Limb (tissue), 2 donors: ENCODE results near the gene HNRNPM.
A peak's percentile ranks its signal among the peaks of the same experiment; 100 is the strongest.

ENCODE experiments used
- DNase-seq, 2 donors: peaks; one replicate each; pipeline ENCODE4 v3.0.0-alpha.2; 2016; ENCODE audit errors: extremely low spot score in 2 of 2

The HNRNPM gene

DNA sequence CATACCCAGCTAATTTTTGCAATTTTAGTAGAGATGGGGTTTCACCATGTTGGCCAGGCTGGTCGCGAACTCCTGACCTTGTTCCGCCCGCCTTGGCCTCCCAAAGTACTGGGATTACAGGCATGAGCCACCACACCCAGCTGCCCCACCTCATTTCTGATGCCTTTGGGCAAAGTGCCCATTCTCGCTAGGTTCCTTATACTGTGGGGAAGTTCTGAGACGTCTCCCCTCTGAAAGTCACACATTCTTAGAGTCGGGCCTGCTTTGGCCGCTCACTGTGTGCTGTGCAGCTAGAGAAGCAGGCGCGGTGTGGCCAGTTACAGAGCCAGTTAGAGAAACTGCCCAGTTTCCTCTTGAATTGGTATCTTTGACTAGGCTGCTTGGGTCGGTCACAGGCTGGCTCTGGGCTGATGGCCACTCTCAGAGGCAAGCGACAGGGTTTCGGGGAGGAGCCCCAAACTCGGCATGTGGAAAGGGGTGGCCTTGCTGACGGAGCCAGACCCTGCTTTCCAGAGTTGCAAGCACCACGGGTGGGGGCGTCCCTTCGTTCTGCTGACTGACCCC lies 39.6 kb downstream of the HNRNPM start:
- no peak for DNase-seq

DNA sequence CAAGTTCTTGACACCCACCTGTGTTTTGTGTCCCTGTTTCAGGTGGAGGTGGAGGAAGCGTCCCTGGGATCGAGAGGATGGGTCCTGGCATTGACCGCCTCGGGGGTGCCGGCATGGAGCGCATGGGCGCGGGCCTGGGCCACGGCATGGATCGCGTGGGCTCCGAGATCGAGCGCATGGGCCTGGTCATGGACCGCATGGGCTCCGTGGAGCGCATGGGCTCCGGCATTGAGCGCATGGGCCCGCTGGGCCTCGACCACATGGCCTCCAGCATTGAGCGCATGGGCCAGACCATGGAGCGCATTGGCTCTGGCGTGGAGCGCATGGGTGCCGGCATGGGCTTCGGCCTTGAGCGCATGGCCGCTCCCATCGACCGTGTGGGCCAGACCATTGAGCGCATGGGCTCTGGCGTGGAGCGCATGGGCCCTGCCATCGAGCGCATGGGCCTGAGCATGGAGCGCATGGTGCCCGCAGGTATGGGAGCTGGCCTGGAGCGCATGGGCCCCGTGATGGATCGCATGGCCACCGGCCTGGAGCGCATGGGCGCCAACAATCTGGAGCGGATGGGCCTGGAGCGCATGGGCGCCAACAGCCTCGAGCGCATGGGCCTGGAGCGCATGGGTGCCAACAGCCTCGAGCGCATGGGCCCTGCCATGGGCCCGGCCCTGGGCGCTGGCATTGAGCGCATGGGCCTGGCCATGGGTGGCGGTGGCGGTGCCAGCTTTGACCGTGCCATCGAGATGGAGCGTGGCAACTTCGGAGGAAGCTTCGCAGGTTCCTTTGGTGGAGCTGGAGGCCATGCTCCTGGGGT lies 41.0 kb downstream of the HNRNPM start:
- DNase-seq: no peak

DNA sequence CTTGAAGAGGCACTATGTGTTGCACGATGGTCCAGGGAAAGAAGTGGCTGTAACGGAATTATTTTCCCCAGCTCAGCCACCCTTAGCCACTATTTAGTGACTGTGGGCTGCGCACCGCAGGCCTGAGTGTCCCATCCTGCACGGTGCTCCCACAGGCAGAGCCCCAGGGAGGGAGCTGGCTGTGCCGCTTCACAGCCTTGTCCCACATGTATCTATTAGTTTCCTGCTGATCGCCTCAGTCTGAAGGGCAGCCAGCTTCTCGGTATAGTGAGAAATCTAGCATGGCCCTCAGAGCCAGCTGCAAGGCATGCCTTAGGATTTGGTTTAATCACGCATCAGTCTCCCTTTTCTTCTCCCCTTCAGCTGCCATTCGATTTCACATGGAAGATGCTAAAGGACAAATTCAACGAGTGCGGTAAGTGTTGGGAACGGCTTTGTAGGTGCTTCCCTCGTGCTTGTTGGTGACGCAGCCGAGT lies 41.9 kb downstream of the HNRNPM start:
- no peak for DNase-seq

DNA sequence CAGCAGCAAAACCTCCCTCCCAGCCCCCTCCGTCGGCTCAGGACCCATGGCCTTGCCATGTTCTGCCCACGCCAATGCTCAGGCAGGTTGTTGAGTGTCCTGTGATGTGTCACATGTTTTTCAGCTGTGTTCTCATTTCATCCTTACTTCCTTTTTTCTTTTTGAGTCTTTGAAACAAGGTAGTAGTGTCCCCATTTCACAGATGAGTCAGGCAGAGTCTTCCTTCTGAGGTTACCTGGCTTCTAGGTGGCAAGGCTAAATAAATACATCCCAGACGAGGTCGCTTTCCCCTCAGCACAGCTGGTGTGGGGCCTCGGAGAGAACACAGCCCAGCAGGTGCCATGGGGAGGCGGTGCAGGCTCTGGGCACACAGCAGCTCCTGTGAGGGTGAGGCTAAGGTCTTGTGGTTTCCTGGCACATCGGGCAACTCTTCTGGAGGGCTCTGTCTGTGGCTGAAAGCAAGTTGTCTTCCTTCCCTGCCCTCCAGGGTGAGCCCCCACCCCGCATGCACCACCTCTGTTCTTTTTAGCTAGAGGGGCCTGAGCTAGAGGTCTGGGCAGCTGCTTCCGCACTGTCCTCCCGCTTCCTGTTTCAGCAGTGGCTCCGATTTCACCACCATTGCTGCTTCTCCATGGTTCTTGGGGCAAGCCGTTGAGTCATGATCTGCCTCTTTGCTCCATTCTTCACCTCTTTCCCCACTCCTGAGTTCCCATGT lies 42.5 kb downstream of the HNRNPM start:
- no peak for DNase-seq

DNA sequence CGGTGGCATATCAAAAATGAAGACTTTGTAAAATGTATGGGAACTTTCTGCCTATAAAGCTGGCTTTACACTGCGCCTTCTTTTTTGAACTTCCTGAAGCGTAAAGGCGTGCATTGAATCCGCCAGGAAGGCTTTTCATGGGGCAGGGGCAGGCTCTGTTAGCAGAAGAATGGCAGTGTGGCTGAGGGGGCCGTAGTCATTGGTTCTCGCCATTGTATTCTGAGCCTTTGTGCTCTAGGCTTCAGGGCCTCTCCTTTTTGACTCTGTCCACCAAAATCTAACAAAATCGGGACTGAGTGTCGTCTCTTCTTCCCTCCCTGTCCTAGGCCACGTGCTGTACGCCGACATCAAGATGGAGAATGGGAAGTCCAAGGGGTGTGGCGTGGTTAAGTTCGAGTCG lies 43.6 kb downstream of the HNRNPM start:
- no peak for DNase-seq

DNA sequence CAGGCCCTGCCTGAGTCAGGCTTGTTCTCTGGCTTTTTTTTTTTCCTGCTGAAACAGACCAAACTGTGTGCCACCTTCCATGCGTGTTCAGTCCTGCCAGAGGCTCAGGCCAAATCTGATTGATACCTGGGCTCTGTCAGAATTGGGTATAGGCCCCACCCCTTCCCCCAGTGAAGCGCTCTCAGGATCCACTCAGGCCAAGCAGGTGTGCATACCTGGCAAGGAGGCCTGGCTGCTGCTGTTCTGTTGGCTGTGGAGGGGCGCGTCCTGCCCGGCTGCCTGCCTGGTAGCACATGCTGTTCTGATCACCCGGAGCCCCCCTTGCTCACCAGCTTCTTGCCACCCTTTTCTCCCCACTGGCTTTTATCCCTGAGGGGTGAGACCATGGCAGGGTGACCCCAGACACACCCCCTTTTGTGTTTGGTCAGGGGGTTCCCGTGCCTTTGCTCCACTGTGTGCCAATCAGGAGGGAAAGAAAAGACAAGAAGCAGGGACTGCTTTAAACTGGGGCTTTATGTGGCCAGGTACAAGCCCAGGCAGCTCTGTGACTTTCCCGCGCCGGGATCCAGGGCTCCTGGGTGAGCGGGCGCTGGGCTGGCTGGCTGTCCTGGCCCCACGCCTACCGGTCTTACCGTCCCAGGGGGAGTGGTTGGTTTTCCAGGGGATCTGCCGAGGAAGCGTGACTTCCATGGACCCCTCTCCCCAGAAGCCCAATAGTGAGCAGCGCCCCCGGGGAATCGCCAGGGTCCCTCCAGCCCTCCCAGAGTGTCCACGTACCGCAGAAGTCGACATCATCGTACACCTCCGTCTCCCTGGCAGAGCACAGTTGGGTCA lies 45.0 kb downstream of the HNRNPM start:
- no peak for DNase-seq

DNA sequence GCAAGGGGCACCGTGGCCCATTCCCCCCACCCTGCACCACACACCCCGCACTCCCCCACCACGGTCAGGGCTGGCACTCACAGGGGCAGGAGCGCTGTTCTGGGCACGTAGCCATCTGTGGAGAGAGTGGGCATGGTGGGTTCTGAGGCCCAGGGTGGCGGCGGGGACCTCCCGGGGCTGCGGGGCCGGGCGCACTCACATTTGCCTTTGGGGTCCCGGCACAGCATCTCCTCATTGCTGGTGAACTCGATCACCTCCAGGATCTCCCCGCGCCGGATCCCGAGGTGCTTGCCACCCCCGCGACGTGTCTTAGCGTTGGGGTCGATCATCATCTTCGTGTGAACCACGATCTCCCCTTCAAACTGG lies 45.6 kb downstream of the HNRNPM start:
- no peak for DNase-seq

DNA sequence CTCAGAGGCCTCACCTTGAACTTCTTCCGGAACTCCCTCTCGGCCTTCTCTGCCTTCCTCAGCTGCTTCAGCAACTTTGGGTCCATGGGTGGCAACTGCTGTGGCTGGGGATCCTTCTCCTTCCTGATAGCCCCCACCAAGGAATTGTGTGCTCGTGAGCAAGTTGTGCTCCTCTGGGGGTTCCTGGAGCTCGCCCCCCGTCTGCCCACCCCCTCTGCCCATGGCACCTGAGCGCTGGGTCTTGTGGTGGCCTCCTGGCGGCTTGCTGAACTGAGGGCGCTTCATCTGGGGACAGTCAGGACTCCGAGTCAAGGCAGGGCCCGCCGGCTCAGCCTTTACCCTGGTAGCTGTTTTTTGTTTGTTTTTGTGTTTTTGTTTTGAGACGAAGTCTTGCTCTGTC lies 46.1 kb downstream of the HNRNPM start:
- DNase-seq: no peak

DNA sequence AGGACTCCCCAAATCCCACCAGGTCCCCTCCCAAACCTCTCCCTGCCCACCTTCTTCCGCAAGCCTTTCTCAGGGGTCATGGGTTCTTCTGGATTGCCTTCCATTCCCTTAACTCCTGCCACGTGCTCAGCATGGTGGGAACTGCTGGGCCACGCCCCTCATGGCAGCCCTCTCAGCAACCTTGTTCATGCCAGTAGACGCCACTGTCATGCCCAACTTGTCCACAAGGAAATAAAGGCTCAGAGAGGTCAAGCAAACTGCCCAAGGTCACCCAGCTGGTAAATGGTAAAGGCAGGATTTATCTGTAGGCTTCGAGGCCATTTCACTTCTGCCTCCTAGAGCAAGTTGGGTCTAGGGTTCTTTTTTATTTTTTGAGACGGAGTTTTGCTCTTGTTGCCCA lies 46.8 kb downstream of the HNRNPM start:
- no peak for DNase-seq

DNA sequence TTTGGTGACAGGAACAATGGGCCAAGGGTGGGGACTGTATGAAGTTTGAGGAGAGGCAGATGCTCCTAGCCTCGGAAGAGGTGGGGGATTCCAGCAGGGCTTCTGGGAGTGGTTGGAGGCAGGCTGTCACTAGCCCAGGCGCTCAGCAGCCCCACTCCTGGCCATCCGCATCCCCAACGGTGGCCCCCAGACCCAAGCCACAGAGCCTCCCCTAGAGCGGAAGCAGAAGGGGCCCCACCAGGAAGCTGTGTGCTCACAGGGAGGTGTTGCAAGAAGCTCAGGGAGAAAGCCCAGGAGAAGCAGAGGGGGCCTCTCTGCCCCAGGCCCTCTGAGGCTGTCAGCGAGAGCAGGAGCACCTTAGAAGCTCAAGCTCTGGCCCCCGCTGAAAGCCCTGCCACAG lies 49.4 kb downstream of the HNRNPM start:
- no peak for DNase-seq

DNA sequence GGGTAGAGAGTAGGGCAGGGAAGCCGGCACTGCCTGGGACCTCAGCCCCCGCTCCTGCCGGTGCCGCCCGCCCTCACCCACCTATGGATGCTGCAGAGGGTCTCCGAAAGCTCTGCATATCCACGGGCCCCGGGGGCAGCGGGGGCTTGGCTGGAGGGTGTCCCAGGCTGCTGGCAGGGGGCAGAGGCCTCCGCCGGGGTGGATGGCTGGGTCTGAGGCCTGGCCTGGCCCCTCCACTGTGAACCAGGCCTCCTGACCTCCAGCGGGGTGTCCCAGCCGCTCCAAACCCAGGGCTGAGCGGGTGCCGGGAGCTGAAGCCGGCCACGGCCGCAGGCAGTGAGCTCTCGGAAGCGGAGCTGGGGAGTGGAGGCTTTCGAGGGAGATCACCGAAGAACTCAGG lies 53.5 kb downstream of the HNRNPM start:
- no peak for DNase-seq

DNA sequence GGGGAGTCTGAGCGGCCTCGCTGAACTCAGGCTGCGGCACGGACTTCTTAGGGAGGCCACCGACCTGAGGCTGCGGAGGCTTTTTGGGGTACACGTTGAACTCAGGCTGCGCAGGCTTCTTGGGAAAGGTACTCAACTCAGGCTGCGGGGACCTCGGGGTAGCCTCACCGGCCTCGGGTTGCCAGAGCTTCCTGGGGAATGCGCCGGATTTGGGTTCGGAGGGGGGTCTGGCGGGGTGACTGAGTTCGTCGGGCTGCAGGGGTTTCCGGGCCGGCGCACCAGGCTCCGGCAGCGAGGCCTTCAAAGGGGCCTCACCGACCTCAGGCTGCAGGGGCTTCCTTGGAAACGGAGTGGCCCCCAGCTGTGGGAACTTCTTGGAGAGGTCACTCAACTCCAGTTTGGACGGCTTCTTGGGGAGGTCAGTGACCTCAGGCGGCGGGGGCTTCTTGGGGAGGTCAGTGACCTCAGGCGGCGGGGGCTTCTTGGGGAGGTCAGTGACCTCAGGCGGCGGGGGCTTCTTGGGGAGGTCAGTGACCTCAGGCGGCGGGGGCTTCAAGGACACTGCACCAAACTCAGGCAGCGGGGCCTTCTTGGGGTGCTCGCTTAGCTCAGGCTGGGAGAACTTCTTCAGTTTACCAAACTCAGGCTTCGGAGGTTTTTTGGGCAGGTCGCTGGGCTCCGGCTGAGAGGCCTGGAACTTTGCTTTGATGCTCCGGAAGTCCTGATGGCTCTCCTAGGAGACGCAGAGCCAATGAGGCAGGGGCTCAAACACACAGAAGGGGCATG lies 54.5 kb downstream of the HNRNPM start:
- DNase-seq: no peak

DNA sequence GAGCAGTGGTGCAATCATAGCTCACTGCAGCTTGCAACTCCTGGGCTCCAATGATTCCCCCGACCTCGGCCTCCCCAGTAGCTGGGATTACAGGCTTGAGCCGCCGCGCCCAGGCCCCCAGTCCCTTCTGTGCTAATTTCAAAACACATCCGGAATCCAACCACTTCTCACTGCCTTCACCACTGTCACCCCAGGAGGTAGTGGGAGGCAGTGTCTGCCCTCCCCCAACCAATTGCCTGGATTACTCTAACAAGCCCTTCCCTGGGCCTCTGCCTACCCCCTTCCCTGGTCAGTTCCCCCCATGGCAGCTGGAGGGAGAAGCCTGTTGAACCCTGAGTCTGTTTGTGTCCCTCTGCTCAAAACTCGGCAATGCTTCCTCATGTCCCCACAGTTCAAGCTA lies 55.4 kb downstream of the HNRNPM start:
- DNase-seq: no peak

DNA sequence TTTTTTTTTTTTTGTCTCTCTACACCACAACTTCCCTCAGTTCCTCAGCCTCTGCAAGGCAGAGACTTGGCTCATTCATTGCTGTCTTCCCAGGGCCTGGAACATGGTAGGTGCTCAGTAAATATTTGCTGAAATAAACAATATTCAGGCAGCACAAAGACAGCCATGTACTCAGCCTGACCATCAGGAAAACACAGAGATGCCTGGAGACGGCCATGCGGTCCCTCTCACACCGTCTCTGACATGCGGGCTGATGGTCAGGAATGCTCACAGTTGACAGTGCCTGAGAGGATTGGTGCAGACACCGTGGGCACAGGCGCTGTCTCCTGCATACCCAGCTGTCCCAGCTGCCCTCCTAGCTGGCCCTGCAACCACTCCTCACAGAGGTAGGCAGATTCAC lies 56.7 kb downstream of the HNRNPM start:
- DNase-seq: no peak

DNA sequence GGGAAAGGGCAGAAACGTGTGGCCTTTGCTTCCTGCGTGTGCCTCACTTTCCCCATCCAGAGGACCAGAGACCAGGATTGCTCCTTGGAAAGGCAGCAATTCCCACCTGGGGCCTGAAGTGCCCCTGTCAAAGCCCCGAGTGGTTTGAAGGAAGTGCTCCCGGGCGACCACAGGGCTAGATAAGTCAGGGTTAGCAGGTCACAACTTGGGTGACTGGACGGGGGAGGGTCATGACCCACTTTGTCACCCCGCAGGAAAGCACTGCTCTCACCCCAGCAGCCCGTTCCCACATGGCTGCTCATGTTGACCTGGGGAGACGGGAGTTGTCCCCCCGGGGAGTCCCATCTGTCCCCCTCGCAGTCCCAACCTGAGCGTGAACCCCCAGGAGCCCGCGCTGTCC lies 57.2 kb downstream of the HNRNPM start:
- no peak for DNase-seq

DNA sequence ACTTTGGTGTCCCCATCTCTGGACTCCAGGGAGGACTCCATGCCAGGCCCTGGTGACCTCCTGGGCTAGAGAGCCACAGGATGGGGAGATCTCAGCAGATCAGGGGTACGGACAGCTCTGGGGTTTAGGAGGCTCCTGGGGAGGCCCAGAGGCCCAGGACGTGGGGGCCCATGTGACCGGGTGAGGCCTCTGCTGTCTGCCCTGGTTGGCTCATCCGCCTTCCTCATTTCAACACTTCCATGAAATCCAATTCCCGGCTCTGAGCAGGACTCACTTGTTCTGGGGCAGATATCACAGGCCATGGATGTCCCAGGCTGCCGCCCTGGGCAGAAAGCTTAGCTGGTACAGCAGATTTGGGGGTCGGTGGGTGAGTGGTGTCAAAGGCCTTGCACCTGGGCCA lies 58.7 kb downstream of the HNRNPM start:
- DNase-seq: no peak

DNA sequence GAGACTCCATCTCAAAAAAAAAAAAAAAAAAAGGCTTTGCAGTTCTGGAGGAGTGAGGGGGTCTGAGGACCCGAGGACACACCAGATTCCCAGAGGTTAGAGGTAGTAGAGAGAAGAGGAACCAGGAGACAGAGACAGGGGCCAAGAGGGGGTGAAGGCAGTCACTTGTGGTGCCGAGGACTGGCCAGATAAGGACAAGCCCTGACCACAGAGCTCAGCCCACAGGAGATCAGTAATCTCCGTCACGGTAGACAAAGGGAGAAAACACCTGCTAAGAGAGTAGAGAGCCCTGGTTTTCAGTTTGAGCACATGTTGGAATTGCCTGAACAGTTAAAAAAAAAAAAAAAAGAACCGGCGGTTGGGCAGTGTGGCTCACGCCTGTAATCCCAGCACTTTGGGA lies 59.4 kb downstream of the HNRNPM start:
- no peak for DNase-seq

DNA sequence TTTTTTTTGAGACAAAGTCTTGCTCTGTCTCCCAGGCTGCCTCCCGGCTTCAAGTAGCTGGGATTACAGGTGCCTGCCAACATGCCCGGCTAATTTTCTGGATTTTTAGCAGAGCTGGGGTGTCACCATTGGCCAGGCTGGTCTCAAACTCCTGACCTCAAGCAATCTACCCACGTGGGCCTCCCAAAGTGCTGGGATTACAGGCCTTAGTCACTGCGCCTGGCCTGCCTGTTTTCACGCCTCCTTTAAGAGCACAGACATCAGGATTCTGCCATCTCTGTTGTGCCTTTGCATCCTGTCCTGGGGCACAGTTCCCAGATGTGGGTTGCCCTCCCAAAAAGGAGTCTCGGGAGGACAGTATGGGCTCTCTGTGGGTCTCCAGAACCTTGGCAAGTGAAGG lies 60.1 kb downstream of the HNRNPM start:
- DNase-seq: no peak

DNA sequence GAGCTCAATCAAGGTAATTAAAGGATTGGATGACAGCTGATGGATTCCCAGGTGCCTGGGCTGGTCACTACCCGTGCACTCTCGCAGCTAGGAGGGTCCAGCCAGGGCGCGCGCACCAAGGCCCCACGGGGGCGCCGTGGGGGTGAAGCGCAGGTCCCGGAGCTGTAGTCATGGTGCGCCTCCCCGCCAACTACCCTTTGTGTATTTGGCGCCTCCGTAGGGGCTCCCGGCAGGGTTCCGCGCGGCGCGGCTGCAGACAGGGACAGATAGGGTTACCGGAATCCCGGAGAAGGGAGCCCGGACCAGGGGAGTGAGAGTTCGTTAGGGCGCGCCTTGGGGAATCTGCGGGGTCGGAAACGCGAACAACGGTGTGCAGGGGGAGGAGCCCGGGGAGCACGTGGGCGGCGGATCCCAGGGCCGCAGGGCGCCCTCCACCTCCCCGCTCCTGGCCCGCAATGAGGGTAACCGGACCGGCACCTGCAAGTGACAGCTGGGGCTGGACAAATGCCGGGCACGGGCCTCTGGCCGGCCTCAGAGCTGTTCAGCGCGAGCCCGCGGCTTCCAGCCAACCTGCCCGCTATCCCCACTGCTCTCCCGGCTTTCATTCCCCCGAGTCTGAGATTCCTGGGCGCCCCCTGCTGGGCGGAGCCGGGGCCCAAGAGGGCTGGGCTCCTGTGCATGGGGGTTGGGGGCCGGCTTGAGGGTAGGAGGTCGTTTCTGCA lies 61.1 kb downstream of the HNRNPM start:
- peak; percentile 54 to 87 for DNase-seq

DNA sequence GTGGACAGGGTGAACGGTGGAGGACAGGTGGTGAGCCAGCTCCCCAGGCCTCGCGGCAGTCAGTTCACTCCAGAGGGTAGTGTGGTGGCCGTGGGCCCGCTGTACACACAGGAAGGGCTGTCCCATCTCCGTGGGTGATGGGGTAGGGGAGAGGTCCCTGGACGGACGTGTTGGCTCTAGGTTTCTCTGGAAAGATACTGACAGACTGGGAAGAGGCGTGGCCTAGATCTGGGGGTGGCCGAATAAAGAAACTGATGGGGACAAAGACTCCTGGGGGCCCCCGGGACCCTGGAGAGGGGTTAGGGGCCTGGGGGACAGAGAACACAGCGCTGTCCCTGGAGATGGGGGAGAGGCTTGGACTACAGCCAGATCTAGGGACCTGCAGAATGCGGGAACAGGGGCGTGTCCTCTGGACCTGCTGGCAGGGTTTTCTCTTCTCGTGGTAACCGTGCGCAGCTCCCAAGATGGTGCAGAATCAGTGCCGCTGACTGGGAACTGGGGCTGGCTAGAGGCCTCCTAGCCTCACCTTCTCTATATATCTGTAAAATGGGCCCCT lies 61.7 kb downstream of the HNRNPM start:
- DNase-seq: no peak
